HG02884 (cell line): Measurements from ENCODE around the gene RAPGEF4.

Experiments
- ATAC-seq: cut with Tn5 transposase; IDR thresholded peaks from one replicate; pipeline ENCODE4 v1.9.1; 2021; ENCODE audit warnings: mild to moderate bottlenecking, moderate library complexity; ENCODE audit not compliant: unreplicated experiment

RAPGEF4 gene

GRCh38 chr2:172962082-172962481, 226.4 kb downstream of the RAPGEF4 start:
- ATAC-seq: no peak

- no peak for ATAC-seq
These were observed 227.2 kb downstream of the RAPGEF4 start for GRCh38 chr2:172962824-172963223.

GRCh38 chr2:172964511-172965139, 229.0 kb downstream of the RAPGEF4 start:
- no peak for ATAC-seq

- ATAC-seq: no peak
These were observed 230.0 kb downstream of the RAPGEF4 start for GRCh38 chr2:172965433-172966212.

GRCh38 chr2:172967036-172967982, 231.7 kb downstream of the RAPGEF4 start:
- ATAC-seq: no peak

- no peak for ATAC-seq
These were observed 232.4 kb downstream of the RAPGEF4 start for GRCh38 chr2:172968061-172968469.

- ATAC-seq: no peak
These were observed 233.5 kb downstream of the RAPGEF4 start for GRCh38 chr2:172969166-172969565.

GRCh38 chr2:172969609-172970008, 234.0 kb downstream of the RAPGEF4 start:
- ATAC-seq: no peak

GRCh38 chr2:172970660-172971059, 235.0 kb downstream of the RAPGEF4 start:
- ATAC-seq: no peak

- ATAC-seq: no peak
These were observed 236.5 kb downstream of the RAPGEF4 start for GRCh38 chr2:172972005-172972619.

GRCh38 chr2:172974762-172975161, 239.1 kb downstream of the RAPGEF4 start:
- ATAC-seq: no peak

GRCh38 chr2:172976116-172976515, 240.5 kb downstream of the RAPGEF4 start:
- no peak for ATAC-seq

GRCh38 chr2:172976816-172977215, 241.2 kb downstream of the RAPGEF4 start:
- no peak for ATAC-seq

- ATAC-seq: no peak
These were observed 241.8 kb downstream of the RAPGEF4 start for GRCh38 chr2:172977270-172978062.

- no peak for ATAC-seq
These were observed 242.4 kb downstream of the RAPGEF4 start for GRCh38 chr2:172978063-172978383.

GRCh38 chr2:172985139-172985892, 249.7 kb downstream of the RAPGEF4 start:
- ATAC-seq: no peak

GRCh38 chr2:172986040-172986439, 250.4 kb downstream of the RAPGEF4 start:
- no peak for ATAC-seq

- ATAC-seq: no peak
These were observed 253.1 kb downstream of the RAPGEF4 start for GRCh38 chr2:172988728-172989127.

GRCh38 chr2:172991031-172991430, 255.4 kb downstream of the RAPGEF4 start:
- no peak for ATAC-seq

GRCh38 chr2:172993139-172993538, 257.5 kb downstream of the RAPGEF4 start:
- no peak for ATAC-seq
